Hepatocyte (in vitro differentiated cells): ENCODE data around the gene TRIM29. TPM values are rescaled to one million over a fixed set of nuclear protein-coding genes. Genes with fewer than 3 reads are reported as not detected.

Source experiments
- DNase-seq: peaks from one replicate; pipeline ENCODE4 v3.0.0-alpha.2; 2016; ENCODE audit warnings: low spot score
- H2AFZ ChIP-seq: fragments of 200-600 bp; sonication (generic); 2 replicates; pipeline ENCODE4 v1.6.0; 2016; ENCODE audit warnings: antibody characterized with exemption, mild to moderate bottlenecking
- H3K27ac ChIP-seq: fragments of 200-600 bp; sonication (generic); 2 replicates; pipeline ENCODE4 v1.5.1; 2016; ENCODE audit warnings: mild to moderate bottlenecking
- H3K27me3 ChIP-seq: fragments of 200-600 bp; sonication (generic); 2 replicates; pipeline ENCODE4 v1.6.1; 2016
- H3K36me3 ChIP-seq: fragments of 200-600 bp; sonication (generic); replicated peaks from 2 replicates; pipeline ENCODE4 v1.5.1; 2016; ENCODE audit warnings: low read depth; ENCODE audit not compliant: insufficient read depth
- H3K4me1 ChIP-seq: fragments of 200-600 bp; sonication (generic); 2 replicates; pipeline ENCODE4 v1.5.1; 2016; ENCODE audit warnings: mild to moderate bottlenecking, moderate library complexity; ENCODE audit not compliant: insufficient read depth
- H3K4me2 ChIP-seq: fragments of 200-600 bp; sonication (generic); 2 replicates; pipeline ENCODE4 v1.6.0; 2016
- H3K4me3 ChIP-seq: fragments of 200-600 bp; sonication (generic); 2 replicates; pipeline ENCODE4 v1.5.1; 2016; ENCODE audit warnings: mild to moderate bottlenecking
- H3K79me2 ChIP-seq: fragments of 200-600 bp; sonication (generic); 2 replicates; pipeline ENCODE4 v1.6.0; 2017; ENCODE audit warnings: mild to moderate bottlenecking
- H3K9me2 ChIP-seq: fragments of 200-600 bp; sonication (generic); replicated peaks from 2 replicates; pipeline ENCODE4 v1.6.0; 2017; ENCODE audit warnings: mild to moderate bottlenecking; ENCODE audit not compliant: insufficient read depth
- H3K9me3 ChIP-seq: fragments of 200-600 bp; sonication (generic); 2 replicates; pipeline ENCODE4 v1.5.1; 2016; ENCODE audit warnings: low read depth, mild to moderate bottlenecking
- H4K20me1 ChIP-seq: fragments of 200-600 bp; sonication (generic); 2 replicates; pipeline ENCODE4 v1.6.0; 2016; ENCODE audit warnings: mild to moderate bottlenecking; ENCODE audit not compliant: insufficient read depth, poor library complexity, severe bottlenecking
- CTCF ChIP-seq: fragments of 200-600 bp; sonication (generic); IDR thresholded peaks from 2 replicates; pipeline ENCODE4 v1.5.1; 2016; ENCODE audit warnings: antibody characterized with exemption, mild to moderate bottlenecking; ENCODE audit not compliant: poor library complexity
- EZH2 ChIP-seq: fragments of 200-600 bp; sonication (generic); IDR thresholded peaks from 2 replicates; pipeline ENCODE4 v1.6.1; 2016; ENCODE audit warnings: antibody characterized with exemption, mild to moderate bottlenecking, borderline replicate concordance
- EZH2phosphoT487 ChIP-seq: fragments of 200-600 bp; sonication (generic); IDR thresholded peaks from one replicate; pipeline ENCODE4 v1.6.1; 2018; ENCODE audit warnings: antibody characterized with exemption, mild to moderate bottlenecking, low read depth, moderate library complexity; ENCODE audit not compliant: unreplicated experiment, severe bottlenecking
- WGBS: methylation state at CpG from one replicate; pipeline ENCODE4 v1.1.6; 2016; ENCODE audit warnings: low lambda C conversion rate; ENCODE audit errors: missing lambda C conversion rate; 5-methylcytosine and 5-hydroxymethylcytosine counted together
- polyA plus RNA-seq: library from polyadenylated mRNA; unstranded; fragments of >200 nt; fragmentation: Nextera tagmentation; extraction: Ambion mirVana; gene quantifications from 2 replicates; pipeline ENCODE4 v1.2.1, GENCODE V29; 2016
- total RNA-seq: library from RNA; depleted of rRNA; stranded (reverse); fragments of >200 nt; gene quantifications from 2 replicates; pipeline ENCODE4 v1.2.3, GENCODE V29; 2014

TRIM29 gene
- total and polyA plus RNA-seq, 2 experiments from 2014 or later = 7.7 to 8.5 TPM

- Histone ChIP-seq H3K9me3 (no peaks in the 10 kb centered on the region), H3K4me2 (no peak overlapping the region), H3K36me3 (no peaks in the 10 kb centered on the region), H3K27ac (no peak overlapping the region), H3K9me2 (no peaks in the 10 kb centered on the region), H3K4me1 (peaks cover 12% of the 10 kb centered on the region), H3K27me3 (no peaks in the 10 kb centered on the region), H4K20me1 (no peaks in the 10 kb centered on the region), H2AFZ (no peak overlapping the region), H3K4me3 (no peak overlapping the region), H3K79me2 (no peaks in the 10 kb centered on the region)
- no peak for DNase-seq
- 90% methylated on average over 11 of the region's 11 CpGs for WGBS
- TF ChIP-seq CTCF (no peak), EZH2phosphoT487 (no peak), EZH2 (no peak)
Observed at GRCh38 chr11:120133216-120134105, 4.5 kb downstream of the TRIM29 start.

- no peak overlapping the region for H3K4me3 ChIP-seq
- H4K20me1 ChIP-seq = no peaks in the 10 kb centered on the region
- WGBS = 81% methylated on average over 4 of the region's 4 CpGs
- H2AFZ ChIP-seq = no peak overlapping the region
- no peaks in the 10 kb centered on the region for H3K79me2 ChIP-seq
- H3K27ac ChIP-seq = no peak overlapping the region
- H3K36me3 ChIP-seq = no peaks in the 10 kb centered on the region
- H3K9me2 ChIP-seq = no peaks in the 10 kb centered on the region
- no peak for TF ChIP-seq CTCF
- TF ChIP-seq EZH2 = no peak
- no peaks in the 10 kb centered on the region for H3K27me3 ChIP-seq
- no peak overlapping the region for H3K4me2 ChIP-seq
- DNase-seq = no peak
- peaks cover 15% of the 10 kb centered on the region for H3K4me1 ChIP-seq
- H3K9me3 ChIP-seq = no peaks in the 10 kb centered on the region
Observed at GRCh38 chr11:120132645-120133185, 5.2 kb downstream of the TRIM29 start.

- Histone ChIP-seq H3K4me3 (no peak overlapping the region), H4K20me1 (no peaks in the 10 kb centered on the region), H3K27me3 (no peaks in the 10 kb centered on the region), H3K27ac (no peak overlapping the region), H3K9me3 (no peaks in the 10 kb centered on the region), H3K79me2 (no peaks in the 10 kb centered on the region), H3K9me2 (no peaks in the 10 kb centered on the region), H2AFZ (no peak overlapping the region), H3K4me1 (peaks cover 15% of the 10 kb centered on the region), H3K36me3 (no peaks in the 10 kb centered on the region), H3K4me2 (no peak overlapping the region)
- no peak for TF ChIP-seq EZH2phosphoT487
- no peak for TF ChIP-seq EZH2
- no peak for TF ChIP-seq CTCF
- no peak for DNase-seq
- 78% methylated on average over 11 of the region's 12 CpGs for WGBS
Observed at GRCh38 chr11:120131941-120132644, 5.8 kb downstream of the TRIM29 start.
